GM19463 (cell line): Measurements from ENCODE around the gene CDT1.

Experiments
- ATAC-seq: cut with Tn5 transposase; IDR thresholded peaks from one replicate; pipeline ENCODE4 v1.9.1; 2021; ENCODE audit warnings: mild to moderate bottlenecking, moderate library complexity; ENCODE audit not compliant: unreplicated experiment

Gene CDT1

DNA sequence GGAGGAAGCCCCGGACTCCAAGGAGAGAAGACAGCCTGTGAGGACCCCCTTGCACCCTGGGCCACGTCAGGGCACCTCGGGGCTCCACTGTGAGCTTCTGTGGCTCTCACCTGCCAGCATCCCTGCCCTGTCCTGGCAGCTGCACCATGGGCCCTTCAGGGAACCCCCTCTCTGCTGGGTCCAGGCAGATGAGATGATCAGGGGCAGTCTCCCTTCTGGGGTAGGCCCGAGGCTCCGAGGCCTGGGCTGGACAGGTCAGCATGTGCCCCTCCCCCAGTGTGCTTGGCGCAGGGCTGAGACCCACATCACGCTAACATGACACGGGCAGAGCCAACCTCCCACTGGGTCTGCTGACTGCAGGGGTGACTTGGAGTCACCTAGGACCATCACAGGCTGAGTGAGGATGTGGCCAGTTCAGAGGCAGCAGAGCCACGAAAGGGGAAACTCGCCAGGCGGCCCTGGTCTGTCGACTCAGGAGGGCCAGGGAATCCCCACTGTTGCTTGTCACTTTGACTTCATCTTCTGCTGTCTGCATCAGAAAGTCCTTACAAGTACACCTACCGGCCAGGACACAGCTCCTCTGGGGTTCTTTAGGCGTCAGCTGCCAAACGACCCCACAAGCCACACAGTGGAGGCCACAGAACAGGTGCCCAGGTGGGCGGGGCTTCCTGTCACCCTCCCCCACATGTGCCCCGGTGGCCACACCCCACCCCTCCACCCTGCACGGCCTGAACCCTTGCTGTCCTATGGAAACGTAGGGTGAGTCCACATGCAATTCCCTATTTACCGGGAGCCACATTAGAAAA, 50.9 kb downstream of the CDT1 start:
- no peak for ATAC-seq

DNA sequence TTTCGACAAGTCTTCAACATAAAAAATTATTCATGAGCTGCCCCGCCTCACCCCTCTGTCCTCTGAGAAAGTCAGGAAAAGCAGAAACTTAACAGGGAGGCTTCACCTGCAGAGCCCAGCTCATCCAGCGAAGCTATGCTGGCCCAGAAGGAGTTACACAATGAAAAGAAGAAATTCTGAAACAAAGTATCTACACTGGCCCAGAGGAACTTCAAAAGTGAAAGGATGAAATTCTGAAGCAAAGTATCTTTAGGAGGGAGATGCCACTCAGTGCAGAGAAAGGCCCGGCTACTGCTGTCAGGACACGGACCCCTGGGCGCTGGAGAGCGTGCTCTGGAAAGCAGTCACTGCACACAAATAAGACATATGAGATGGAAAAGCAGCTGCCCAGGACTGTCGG, 51.6 kb downstream of the CDT1 start:
- ATAC-seq = no peak

DNA sequence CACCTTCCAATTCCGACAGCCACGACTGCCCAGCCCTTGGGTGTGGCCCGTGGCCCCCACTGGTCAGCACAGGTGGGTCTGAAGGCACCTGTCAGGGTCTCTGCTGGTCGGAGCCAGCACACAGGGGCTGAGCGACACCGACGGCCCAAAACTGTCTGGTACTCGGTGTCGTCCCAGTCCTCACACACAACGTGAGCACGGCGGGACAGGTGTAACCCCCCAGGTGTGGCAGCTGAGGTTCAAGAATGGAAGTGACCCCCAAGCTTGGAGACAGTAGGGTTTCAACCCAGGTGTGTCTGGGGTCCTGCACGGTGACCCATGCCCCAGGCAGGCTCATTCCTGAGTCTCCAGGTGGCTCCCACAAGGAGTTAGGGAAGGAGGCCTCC, 52.1 kb downstream of the CDT1 start:
- ATAC-seq = no peak

DNA sequence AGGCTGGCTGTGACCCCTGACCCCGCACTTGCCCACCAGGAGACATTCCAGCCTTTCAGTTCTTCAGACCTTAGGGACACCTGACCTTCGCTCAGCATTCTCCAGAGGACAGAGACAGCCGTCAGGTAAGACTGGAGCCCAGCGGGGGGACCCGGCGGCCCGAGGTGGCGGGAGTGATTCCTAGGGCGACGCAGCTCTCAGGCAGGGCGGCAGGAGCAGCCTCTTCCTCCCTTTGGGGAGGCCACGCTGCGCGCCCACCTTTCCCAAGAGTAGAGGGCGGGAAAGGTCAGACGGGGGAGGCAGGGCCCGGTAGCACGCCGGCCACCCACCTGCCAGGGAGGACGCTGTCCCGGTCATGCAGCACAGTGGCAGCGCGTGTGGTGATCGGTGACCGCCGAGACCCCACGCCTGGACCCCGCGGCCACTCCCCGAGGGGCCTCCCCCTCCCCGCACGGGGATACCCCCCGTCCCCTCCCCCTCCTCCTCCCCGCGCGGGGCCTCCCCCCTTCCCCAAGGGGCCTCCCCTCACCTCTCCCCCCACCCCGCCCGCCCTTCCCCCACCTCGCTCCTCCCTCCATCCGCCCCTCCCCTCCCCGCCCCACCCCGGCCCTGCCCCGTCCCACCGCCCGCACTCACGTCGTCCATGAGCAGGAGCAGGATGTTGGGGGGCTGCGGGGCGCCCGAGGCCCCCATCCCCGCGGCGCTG, 52.7 kb downstream of the CDT1 start:
- no peak for ATAC-seq

DNA sequence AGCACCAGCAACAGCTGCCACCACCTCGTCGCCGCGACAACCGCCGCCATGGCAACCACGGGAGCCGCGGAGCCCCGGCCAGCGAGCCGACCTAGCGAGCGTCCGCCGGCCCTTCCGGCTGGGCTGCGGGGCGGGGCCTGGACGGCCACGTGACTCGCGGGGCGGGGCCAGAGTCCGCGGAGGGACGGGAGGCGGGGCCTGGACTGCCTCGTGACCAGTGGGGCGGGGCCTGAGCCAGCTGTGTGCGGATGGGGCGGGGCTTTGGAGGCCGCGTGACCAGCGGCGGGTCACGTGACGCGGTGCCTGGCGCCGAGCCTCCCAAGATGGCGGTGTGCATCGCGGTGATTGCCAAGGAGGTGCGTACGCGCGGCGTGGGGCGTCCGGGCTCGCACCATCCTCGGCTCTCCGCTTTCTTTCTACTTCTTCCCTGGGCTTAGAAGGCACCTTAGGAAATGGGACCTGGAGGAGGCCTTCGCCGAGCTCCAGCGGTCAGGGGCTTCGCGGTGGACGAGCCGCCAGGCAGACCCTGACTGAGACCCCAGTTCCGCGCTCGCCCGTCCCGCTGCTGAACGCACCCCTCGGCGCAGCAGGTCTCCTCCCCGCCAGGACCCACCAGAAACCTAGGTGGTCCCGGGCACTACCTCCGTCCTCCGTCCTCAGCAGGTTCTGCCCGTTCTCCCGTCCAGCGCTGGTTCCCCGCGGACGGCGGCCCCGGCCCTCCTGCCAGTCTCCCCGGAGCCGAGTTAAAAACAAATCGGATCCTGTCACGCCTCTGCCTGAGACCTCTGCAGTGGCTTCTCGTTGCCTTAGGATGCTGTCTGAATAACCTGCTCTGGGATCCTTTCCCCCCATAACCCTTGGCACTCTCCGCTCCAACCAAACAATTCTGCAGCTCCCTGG, 53.5 kb downstream of the CDT1 start, which contains the start of the genes GALNS and TRAPPC2L:
Gene GALNS (minus strand): TSS at position 120 of the 900 bp plus-strand sequence. CDS start 70 bp downstream, at position 50.
Gene TRAPPC2L (plus strand): TSS at position 300 of the 900 bp plus-strand sequence. CDS start 24 bp downstream, at position 324.
- ATAC-seq = peak; percentile 77

DNA sequence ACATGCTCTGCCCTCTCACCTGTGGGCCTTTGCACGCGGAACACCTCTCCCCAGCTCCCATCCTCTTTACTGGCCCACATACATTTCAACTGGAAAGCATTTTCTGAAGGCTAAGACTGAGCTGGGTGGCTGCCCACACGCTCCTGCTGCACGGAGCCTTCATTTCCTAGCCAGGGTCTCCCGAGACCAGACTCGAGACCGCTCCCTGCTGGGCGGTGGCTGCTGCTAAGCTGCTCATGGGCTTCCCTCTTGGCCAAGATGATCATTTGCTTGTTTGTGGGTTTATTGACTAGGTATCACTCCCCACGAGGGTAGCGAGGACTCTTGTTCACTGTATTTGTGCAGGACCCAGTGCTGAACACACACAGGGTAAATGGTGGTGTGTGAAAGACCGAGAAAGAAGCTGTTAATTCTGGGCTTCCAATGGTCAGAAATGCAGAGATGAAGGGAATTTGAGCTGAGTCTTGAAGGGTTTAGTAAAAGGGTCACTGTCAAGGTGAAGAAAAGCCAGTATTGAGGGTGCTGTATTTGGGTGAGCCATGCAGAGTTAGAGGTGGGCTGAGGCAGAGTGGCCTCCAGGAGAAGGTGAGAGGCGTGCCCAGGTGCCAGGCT, 54.2 kb downstream of the CDT1 start:
- ATAC-seq = peak; percentile 39
